Fibroblast of gingiva (primary cell): Measurements from ENCODE around the gene FTCDNL1.

Experiments used
- DNase-seq: peaks from one replicate; pipeline ENCODE4 v3.0.0-alpha.2; 2011; ENCODE audit warnings: low read depth

The FTCDNL1 gene

DNA sequence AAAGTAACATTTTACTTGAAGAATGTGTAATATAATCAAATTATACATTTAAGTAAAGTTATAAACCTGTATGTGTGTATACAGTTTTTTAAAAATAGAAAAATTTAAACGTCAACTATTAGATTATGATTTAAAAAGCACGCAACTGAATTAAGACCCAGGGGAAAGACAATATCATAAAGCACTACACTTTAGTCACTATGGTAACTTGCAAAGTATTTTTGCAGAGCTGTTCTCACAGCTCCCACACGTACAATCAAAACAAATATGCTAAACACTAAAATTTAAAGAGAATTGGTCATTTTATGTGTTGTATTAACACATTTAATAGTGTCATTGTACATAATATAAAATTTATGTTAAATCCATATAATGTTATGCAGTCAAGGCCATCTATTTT, 59.7 kb downstream of the FTCDNL1 start:
- no peak for DNase-seq

GRCh38 chr2:199784512-199784911, 66.5 kb downstream of the FTCDNL1 start:
- no peak for DNase-seq

- no peak for DNase-seq
Observed at GRCh38 chr2:199779589-199779988, 71.4 kb downstream of the FTCDNL1 start.

DNA sequence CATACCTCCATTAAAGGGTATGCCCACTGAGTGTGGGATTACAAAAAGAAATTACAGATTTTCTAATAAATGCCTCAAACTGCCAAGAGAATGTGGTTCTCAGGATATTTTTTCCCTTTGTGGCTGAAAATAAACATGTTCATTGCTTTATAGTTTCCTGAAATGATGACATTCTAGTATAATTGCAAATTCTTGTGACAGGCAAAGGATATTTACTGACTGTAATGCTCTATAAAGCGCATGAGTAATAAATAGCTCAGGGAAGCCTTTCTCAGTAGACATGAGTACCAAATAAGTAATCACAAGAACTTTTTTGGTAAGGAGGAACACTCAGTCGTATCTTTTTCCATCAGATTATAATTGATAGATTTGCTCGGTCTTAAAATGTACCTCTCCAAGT, 72.3 kb downstream of the FTCDNL1 start:
- DNase-seq = no peak

DNA sequence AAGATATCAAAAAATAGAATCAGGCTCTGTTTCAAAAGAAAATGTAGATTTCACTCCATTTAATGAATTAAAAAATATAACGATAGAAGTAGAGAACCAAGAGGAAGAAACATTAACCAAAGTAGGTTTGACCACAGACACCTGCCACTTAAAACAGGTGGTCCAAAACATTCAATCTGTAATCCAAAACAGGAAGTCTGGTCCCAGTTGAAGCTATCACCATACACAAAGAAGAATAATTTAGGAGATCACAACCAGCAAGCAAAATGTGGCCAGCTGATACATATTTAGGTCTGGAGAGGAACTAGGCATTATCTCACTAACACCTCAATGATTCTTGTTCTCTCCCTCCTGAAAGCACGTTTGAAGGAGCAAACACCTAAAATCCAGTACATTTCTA, 73.1 kb downstream of the FTCDNL1 start:
- DNase-seq = no peak

DNA sequence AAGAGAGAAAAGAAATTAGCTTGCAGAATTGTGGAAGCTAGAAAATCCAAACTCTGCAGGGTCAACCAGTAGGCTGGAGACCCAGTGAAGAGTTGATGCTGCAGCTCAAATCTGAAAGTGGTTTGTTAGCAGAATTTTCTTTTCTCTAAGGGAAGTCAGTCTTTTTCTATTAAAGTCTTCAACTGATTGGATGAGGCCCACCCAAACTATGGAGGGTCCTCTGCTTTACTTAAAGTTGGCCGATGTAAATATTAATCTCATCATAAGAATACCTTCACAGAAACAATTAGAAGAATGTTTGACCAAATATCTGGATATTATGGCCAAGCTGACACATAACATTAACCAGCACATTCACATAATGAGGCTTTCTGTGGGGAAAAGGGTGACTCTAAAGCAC, 73.7 kb downstream of the FTCDNL1 start:
- no peak for DNase-seq

DNA sequence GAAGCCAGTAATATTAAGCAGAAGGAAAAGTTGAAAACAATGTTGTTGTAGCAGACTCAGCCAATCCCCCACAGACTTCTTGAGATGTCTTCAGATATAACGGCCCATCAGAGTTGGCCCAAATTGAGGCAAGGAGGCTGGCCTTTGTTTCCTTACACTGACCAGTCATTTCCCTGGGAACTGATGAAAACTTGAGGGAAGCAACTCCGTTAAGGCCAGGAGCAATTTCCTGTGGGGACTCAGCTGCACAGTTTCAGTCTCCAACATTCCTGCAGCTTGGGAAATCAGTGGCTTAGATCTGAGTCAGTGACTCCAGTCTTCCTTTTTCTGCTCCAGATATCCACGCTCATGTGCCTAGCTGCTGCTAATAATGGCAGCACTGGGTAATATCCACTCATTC, 75.7 kb downstream of the FTCDNL1 start:
- DNase-seq = peak; percentile 10

DNA sequence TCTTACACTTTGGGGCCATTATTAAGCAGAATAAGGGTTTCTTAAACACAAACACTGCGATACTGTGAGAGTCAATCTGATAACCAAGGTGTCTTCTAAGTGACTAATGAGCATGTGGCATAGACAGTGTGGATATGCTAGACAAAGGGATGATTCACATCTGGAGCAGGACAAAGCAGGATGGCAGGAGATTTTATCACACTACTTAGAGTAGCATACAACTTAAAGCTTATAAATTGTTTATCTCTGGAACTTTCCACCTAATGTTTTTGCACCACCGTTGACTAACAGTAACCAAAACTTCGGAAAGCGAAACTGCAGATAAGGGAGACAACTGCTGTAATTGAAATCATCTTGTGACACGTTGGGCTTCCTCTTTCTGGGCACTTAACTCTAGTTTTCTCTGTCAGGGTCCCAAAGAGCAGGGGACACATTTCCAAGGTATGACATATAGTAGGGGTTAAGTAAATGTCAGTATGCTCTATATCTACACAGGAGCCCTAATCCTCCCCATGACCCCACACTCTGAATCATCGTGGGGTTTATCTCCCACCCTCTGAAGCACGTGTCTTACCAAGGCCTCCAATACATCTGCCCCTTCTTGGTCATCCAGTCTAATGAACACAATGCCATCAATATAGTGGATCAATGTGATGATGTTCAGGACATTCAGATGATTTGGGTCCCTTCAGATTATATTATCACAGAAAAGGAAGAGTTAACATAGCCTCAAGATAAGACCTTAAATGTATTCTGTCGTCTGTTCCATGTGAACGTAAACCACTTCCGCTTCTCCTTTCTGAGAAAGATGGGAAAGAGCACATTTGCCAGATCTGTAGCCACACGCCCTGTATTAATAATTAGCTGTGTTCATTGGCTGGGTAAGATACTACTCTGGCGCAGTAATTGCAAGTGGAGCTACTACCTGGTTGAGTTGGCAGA, 78.7 kb downstream of the FTCDNL1 start:
- no peak for DNase-seq

DNA sequence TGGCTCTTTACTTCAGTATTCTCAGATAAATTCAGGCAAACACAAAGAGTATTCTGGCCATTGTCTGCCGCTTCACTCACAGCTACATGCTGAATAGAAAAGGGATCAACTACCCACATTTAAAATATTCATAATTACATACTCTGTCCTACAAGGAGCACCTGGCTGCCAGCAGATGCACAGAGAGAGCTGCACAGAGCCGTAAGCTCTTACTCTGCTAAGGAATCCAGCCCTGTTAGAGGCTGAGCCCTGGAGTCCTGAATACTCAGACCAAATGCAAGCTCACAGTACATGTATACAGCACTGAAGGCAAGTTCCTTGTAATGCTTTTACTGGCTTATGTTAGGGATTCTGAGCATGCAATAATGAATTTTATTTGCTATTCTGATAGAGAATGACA, 80.3 kb downstream of the FTCDNL1 start:
- no peak for DNase-seq

DNA sequence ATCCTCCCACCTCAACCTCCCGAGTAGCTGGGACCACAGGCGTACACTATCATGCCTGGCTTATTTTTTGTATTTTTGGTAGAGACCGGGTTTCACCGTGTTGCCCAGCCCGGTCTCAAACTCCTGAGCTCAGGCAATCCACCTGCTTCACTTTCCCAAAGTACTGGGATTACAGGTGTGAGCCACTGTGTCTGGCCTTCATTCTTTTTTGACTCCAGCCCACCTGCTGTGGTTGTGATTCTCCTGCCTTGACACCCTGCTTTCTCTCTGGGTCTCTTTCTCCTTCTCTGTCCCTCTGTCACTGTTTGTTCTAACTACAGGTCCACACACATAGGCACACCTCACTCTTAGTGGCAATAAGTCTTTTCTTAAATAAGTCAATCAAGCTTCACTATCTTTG, 85.3 kb downstream of the FTCDNL1 start:
- DNase-seq = no peak

DNA sequence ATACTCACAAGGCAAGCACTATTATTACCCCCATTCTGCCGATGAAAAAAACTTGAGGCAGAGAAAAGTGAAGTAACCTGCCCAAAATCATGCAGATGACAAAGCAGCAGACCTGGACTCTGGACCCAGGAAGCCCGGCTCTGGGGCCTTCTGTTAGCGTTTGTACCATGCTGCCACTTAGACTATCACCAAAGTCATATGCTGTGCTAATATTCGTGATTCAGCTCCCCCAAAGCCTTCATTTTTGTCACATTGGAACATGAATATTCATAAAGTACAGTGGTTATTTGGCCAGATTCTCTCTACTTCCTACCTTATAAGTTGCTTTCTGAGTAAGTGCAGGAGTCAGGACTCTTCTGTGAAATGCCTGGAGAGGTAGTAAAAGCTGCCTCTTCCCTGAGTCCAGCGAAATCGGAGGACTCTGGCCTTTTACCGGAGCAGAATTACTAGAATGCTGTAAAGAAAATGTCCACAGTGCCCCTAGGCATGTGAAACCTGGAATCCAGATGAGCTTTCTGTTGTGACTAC, 86.7 kb downstream of the FTCDNL1 start:
- no peak for DNase-seq

DNA sequence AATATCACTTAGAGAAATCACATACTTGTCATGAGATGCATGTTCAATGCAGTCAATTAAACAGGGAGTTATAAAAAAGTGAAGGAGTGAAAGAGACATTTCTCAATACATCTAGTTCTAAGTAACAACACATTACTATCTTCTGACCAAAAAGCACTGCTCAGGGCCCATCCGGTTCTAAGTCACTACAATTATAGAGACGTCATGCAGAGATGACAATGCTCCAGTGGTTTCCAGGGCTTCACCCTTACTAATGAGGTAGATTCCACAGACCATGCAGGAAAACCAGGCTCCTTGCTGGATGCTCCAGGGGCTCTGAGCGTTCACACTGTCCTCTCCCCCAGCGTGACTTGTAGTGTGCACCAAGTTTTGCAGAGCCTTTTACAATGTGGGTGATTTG, 88.0 kb downstream of the FTCDNL1 start:
- no peak for DNase-seq

- DNase-seq = no peak
Observed at GRCh38 chr2:199760574-199760973, 90.4 kb downstream of the FTCDNL1 start.

GRCh38 chr2:199757233-199757870, 93.6 kb downstream of the FTCDNL1 start:
- peak; percentile 79 for DNase-seq

DNA sequence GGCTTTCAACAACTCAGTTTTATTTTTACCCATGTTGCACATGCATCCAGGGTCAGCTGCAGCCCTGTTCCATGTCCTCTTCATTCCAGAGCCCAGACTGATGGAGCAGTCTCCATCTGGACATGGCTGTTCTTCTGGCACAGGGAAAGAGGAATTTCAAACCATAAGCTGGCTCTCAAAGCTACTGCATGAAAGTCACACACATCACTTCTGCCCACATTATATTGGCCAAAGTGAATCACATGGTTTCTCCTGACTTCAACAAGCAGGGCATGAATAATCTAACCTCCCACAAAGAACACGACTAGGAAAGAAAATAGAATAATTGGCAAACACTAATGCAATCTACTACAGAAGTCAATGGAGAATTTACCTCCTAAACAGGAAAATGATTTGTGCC, 94.2 kb downstream of the FTCDNL1 start:
- DNase-seq = no peak

DNA sequence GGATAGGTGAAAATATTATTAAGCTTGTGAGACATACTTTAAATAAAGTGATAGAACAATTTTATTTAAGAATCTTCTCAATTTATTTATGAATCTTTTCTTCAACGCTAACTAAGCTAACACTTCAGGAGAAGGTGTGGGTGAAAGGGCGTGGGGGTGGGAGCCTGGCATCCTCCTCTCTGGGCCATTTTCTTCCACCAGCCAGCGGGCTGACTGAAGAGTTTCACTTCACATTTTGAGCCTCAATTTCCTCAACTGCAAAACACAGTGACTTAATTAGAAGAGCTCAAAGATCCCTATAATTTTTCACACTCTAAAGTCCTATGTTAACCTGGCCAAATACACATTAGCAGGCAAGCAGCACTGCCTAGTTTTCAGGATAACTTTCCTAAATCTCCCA, 94.8 kb downstream of the FTCDNL1 start:
- no peak for DNase-seq

DNA sequence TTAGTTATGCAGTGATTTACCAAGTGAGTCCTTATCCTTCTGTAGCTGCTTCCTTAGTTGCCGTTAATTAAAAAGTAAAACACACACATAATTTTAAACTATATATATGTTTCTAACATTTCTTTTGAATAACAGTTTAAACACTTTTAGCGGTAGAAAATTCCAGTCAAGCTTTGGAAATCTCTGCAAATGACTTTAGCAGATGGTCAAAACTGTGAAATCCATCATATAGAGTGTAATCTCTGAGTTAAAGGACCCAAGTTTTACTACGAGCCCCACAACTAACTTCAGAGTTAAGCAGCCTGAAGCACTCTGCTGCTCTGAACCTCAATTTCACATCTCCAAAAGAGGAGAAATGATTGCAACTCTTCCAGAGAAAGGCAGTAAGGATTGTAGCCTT, 96.2 kb downstream of the FTCDNL1 start:
- no peak for DNase-seq

GRCh38 chr2:199751492-199752120, 99.4 kb downstream of the FTCDNL1 start:
- no peak for DNase-seq

GRCh38 chr2:199749571-199749970, 101.4 kb downstream of the FTCDNL1 start:
- no peak for DNase-seq

DNA sequence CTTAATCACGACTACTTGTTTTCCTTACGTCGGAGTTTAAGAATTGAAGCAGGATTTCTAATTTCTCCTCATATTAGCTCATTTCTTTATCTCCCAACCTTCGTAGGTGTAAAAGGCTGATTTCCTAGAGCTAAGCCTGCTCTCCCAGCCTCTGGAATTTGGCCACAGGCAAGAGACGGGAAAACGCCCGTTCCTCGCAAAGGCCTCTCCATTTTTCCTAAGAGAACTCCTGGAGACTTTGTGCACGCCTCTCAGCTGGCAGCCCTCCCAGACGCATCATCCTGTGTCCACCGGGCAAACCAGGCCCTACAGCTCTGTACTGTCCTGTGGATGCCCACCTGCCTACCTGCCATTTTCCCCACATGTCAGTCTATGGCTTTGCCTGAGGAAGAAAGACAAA, 106.3 kb downstream of the FTCDNL1 start:
- no peak for DNase-seq

- DNase-seq = no peak
Observed at GRCh38 chr2:199744260-199744659, 106.7 kb downstream of the FTCDNL1 start.

- DNase-seq = no peak
Observed at GRCh38 chr2:199743415-199744120, 107.4 kb downstream of the FTCDNL1 start.
